Activated gamma-delta T cell treated with Interleukin-2 at 50 U/mL for 16 hours (primary cell): ENCODE results near the gene CAMSAP3.
"Not testable (repeated sequence)": the region's sequence is repeated elsewhere in the genome, so short reads cannot be mapped to it uniquely, and the experiment has no call there.

Source experiments
- DNase-seq: peaks from one replicate; pipeline ENCODE4 v3.0.0-alpha.2; 2020

The CAMSAP3 gene

GRCh38 chr19:7636691-7637373 lies 41.2 kb downstream of the CAMSAP3 start, which contains the start of gene STXBP2:
Gene STXBP2, plus strand, starts transcription at chr19:7637110. Its CDS starts 40 bp downstream, at chr19:7637150.
- peak; percentile 93 for DNase-seq

- DNase-seq: no peak
Observed at GRCh38 chr19:7637374-7638256, 42.0 kb downstream of the CAMSAP3 start.

- no peak for DNase-seq
Observed at GRCh38 chr19:7638802-7639465, 43.3 kb downstream of the CAMSAP3 start.

GRCh38 chr19:7639863-7640348 lies 44.2 kb downstream of the CAMSAP3 start:
- DNase-seq: no peak

GRCh38 chr19:7640803-7641202 lies 45.1 kb downstream of the CAMSAP3 start:
- no peak for DNase-seq

- DNase-seq: no peak
Observed at GRCh38 chr19:7641290-7642276, 45.9 kb downstream of the CAMSAP3 start.

- no peak for DNase-seq
Observed at GRCh38 chr19:7642295-7643030, 46.8 kb downstream of the CAMSAP3 start.

GRCh38 chr19:7643031-7643415 lies 47.4 kb downstream of the CAMSAP3 start:
- no peak for DNase-seq

- DNase-seq: not testable (repeated sequence)
Observed at GRCh38 chr19:7643629-7644549, 48.2 kb downstream of the CAMSAP3 start.

GRCh38 chr19:7644550-7644877 lies 48.9 kb downstream of the CAMSAP3 start:
- DNase-seq: no peak

- no peak for DNase-seq
Observed at GRCh38 chr19:7645163-7645562, 49.5 kb downstream of the CAMSAP3 start.

- DNase-seq: no peak
Observed at GRCh38 chr19:7645656-7646425, 50.2 kb downstream of the CAMSAP3 start.

GRCh38 chr19:7646426-7646700 lies 50.7 kb downstream of the CAMSAP3 start:
- no peak for DNase-seq

GRCh38 chr19:7647156-7647555 lies 51.5 kb downstream of the CAMSAP3 start:
- no peak for DNase-seq

- no peak for DNase-seq
Observed at GRCh38 chr19:7648265-7649014, 52.8 kb downstream of the CAMSAP3 start.

- no peak for DNase-seq
Observed at GRCh38 chr19:7650148-7650547, 54.5 kb downstream of the CAMSAP3 start.

- peak; percentile 89 for DNase-seq
Observed at GRCh38 chr19:7652061-7652641, 56.5 kb downstream of the CAMSAP3 start.

GRCh38 chr19:7654401-7654800 lies 58.7 kb downstream of the CAMSAP3 start:
- no peak for DNase-seq

GRCh38 chr19:7655581-7655980 lies 59.9 kb downstream of the CAMSAP3 start:
- DNase-seq: no peak
